ENCODE data around the gene FES.

- TF ChIP-seq CTCF (IDR thresholded peaks at IDR 0.05; ENCODE audit: low read depth, low read length) (no peak), MAX (IDR thresholded peaks at IDR 0.05; ENCODE audit: low read depth, low read length) (peak; percentile 73)
Observed at GRCh38 chr15:90845201-90845949, 38.9 kb upstream of the FES start.

Data from NB4 (cell line).